Heart left ventricle (tissue), 13 donors: ENCODE data around the gene EYS.

Source experiments
- POLR2A ChIP-seq, 2 donors: fragments of 450-650 bp; IDR thresholded peaks; one replicate each; pipeline ENCODE4 v1.6.1; 2017; ENCODE audit warnings: antibody characterized with exemption in 2 of 2, mild to moderate bottlenecking in 2 of 2, moderate library complexity in 2 of 2
- TF ChIP-seq, protein P1 (sequence below), 12 donors: fragments of 200-600 bp; sonication (generic) in 4 of 12; IDR thresholded peaks; one replicate each; pipeline versions ENCODE4 v1.5.0 to v1.8.0; 2018 to 2022; ENCODE audit warnings: antibody characterized with exemption in 12 of 12, mild to moderate bottlenecking in 5 of 12
- donor health status: ischemic (EF 13 %, LVEDD 7.1; RV severe dilation, severe dysfunction).
- donor health status: DM: no; HTN: yes; CAD: no.
- donor health status: DM: no; HTN: no; CAD: no.
- donor health status: ischemic (EF 25% LVEDD 6.9; RV normal size, moderate dysfunction).
- donor health status: ischemic (EF 25% LVEDD 5.7; RV mildly dilated, moderate dysfunction).
- donor health status: ischemic (EF 35%, LVEDD 5.7; RV mildly dilated, moderate dysfunction).
- donor health status: nonischemic (EF 11% LVEDD 7.7; RV severe dilation, severe dysfunction).
- donor health status: DM: yes; HTN: yes; CAD: no.
- donor health status: PGD.
- donor health status: ischemic (EF 29% LVEDD 5.4; RV normal size, mild dysfunction).
- donor health status: nonischemic (EF 23%, LVEDD 6.1; RV moderate dilation, normal function).

DNA sequence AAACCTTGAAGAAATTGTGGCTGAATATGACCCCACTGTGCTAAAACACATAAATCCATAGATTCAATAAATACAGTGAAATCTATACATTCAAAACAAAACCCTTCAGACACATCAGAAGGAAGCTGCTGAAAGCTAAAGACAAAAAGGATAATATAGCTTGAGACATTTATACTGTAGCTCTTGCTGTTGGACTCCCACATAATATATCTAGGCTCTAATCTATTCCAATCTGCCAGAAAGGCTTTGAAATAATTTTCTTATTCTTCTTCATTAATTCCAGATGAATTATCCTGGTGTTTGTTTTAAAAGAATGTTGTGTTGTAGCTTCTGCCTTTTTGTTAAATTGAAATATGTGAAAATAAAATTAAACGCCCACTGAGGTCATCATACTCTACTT lies 454.0 kb downstream of the EYS start:
- TF ChIP-seq, protein P1, sequence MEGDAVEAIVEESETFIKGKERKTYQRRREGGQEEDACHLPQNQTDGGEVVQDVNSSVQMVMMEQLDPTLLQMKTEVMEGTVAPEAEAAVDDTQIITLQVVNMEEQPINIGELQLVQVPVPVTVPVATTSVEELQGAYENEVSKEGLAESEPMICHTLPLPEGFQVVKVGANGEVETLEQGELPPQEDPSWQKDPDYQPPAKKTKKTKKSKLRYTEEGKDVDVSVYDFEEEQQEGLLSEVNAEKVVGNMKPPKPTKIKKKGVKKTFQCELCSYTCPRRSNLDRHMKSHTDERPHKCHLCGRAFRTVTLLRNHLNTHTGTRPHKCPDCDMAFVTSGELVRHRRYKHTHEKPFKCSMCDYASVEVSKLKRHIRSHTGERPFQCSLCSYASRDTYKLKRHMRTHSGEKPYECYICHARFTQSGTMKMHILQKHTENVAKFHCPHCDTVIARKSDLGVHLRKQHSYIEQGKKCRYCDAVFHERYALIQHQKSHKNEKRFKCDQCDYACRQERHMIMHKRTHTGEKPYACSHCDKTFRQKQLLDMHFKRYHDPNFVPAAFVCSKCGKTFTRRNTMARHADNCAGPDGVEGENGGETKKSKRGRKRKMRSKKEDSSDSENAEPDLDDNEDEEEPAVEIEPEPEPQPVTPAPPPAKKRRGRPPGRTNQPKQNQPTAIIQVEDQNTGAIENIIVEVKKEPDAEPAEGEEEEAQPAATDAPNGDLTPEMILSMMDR (IDR thresholded peaks at IDR 0.05), result no peak
- no peak for TF ChIP-seq POLR2A (IDR thresholded peaks at IDR 0.05)
